Activated T-cell treated with anti-CD3 and anti-CD28 coated beads, Interleukin-2, amount 50 U/mL, for 72 hours (primary cell): ENCODE results near the gene TSPO. TPM values are rescaled to one million over a fixed set of nuclear protein-coding genes. Genes with fewer than 3 reads are reported as not detected.
"Not testable (repeated sequence)": the region's sequence is repeated elsewhere in the genome, so short reads cannot be mapped to it uniquely, and the experiment has no call there.

ENCODE experiments used
- ATAC-seq, 2 donors: fragments of 150-1000 bp; cut with Tn5 transposase; replicated peaks in 1 of 2; 2 replicates each; pipeline ENCODE4 v1.10.0; 2021; ENCODE audit warnings: moderate library complexity in 2 of 2, mild to moderate bottlenecking in 1 of 2
- DNase-seq, 2 donors: peaks; one replicate each; pipeline ENCODE4 v3.0.0; 2021 to 2022; ENCODE audit warnings: mixed read lengths in 1 of 2
- H3K27ac Mint-ChIP-seq: one replicate; pipeline ENCODE4 v1.8.0; 2022; ENCODE audit warnings: mild to moderate bottlenecking, moderate library complexity, mixed read lengths
- H3K27me3 Mint-ChIP-seq: one replicate; pipeline ENCODE4 v1.8.0; 2022; ENCODE audit warnings: low read depth, mixed read lengths
- H3K36me3 Mint-ChIP-seq, 2 donors: one replicate each; pipeline ENCODE4 v1.8.0; 2022; ENCODE audit warnings: mixed read lengths in 2 of 2, mild to moderate bottlenecking in 1 of 2; ENCODE audit not compliant: insufficient read depth in 2 of 2
- H3K4me1 Mint-ChIP-seq: one replicate; pipeline ENCODE4 v1.8.0; 2022; ENCODE audit warnings: low read depth, mixed read lengths
- H3K4me3 Mint-ChIP-seq, 2 donors: one replicate each; pipeline ENCODE4 v1.8.0; 2022; ENCODE audit warnings: mild to moderate bottlenecking in 2 of 2, mixed read lengths in 2 of 2, moderate library complexity in 2 of 2
- H3K9me3 Mint-ChIP-seq, 2 donors: one replicate each; pipeline ENCODE4 v1.8.0; 2022; ENCODE audit warnings: mixed read lengths in 2 of 2
- total RNA-seq, 2 donors: library from RNA; stranded (reverse); gene quantifications; one replicate each; pipeline ENCODE4 v1.2.3, GENCODE V29; 2022

The TSPO gene
- total RNA-seq = 10 to 100 TPM; 61.5 to 93.8 TPM

- Mint-ChIP-seq H3K36me3 (peaks cover 0 to 1% of the 10 kb centered on the region in 2 donors), H3K9me3 (no peaks in the 10 kb centered on the region), H3K4me3 (peak within 1 kb of the TSS; percentile 86 to 96), H3K4me1 (peaks cover 43% of the 10 kb centered on the region), H3K27ac (peak within 1 kb of the TSS; percentile 91), H3K27me3 (no peaks in the 10 kb centered on the region)
- peak; percentile 76 to 80 for ATAC-seq
- peak; percentile 66 to 78 for DNase-seq
Measured at GRCh38 chr22:43151251-43152002, at the start of gene TSPO. Gene TSPO (plus strand): TSS chr22:43151559. CDS start chr22:43159239, 7,680 bp downstream.

- ATAC-seq (peak; percentile 76 to 77), DNase-seq (peak; percentile 28 to 31)
- H3K27ac Mint-ChIP-seq = peak overlapping the region; percentile 19
Measured at GRCh38 chr22:43104056-43104625, 47.2 kb upstream of the TSPO start.

DNA sequence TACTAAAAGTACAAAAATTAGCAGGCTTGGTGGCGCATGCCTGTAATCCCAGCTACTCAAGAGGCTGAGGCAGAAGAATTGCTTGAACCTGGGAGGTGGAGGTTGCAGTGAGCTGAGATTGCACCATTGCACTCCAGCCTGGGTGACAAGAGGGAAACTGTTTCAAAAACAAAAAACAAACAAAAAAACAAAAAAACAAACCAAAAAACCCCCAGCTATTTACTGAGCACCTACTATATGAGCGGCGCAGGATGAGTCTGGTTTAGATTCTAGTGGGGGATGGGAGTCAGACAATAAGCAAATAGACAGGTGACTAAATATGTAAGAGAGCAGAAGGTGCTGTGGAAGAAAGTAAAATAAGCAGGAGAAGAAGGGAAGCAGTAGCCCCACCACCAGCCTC, 46.4 kb upstream of the TSPO start:
- H3K4me3 Mint-ChIP-seq, ATAC-seq, H3K27ac Mint-ChIP-seq, H3K27me3 Mint-ChIP-seq, H3K36me3 Mint-ChIP-seq, DNase-seq, H3K9me3 Mint-ChIP-seq: not testable (repeated sequence)
- H3K4me1 Mint-ChIP-seq = peaks cover 26% of the 10 kb centered on the region

More at GRCh38 chr22:43104056-43104625, 47.2 kb upstream of the TSPO start:
- Mint-ChIP-seq H3K4me1 (peaks cover 29% of the 10 kb centered on the region), H3K4me3 (peak overlapping the region; percentile 31 to 51)
- not testable (repeated sequence) for H3K36me3 Mint-ChIP-seq, H3K27me3 Mint-ChIP-seq, H3K9me3 Mint-ChIP-seq

- no peak overlapping the region for H3K27ac Mint-ChIP-seq
- DNase-seq (no peak), ATAC-seq (no peak)
- H3K4me1 Mint-ChIP-seq = peaks cover 19% of the 10 kb centered on the region
- no peaks in the 10 kb centered on the region for H3K9me3 Mint-ChIP-seq
- H3K27me3 Mint-ChIP-seq = no peaks in the 10 kb centered on the region
- H3K36me3 Mint-ChIP-seq = no peaks in the 10 kb centered on the region
- no peak overlapping the region for H3K4me3 Mint-ChIP-seq
Measured at GRCh38 chr22:43106302-43106701, 45.1 kb upstream of the TSPO start.

DNA sequence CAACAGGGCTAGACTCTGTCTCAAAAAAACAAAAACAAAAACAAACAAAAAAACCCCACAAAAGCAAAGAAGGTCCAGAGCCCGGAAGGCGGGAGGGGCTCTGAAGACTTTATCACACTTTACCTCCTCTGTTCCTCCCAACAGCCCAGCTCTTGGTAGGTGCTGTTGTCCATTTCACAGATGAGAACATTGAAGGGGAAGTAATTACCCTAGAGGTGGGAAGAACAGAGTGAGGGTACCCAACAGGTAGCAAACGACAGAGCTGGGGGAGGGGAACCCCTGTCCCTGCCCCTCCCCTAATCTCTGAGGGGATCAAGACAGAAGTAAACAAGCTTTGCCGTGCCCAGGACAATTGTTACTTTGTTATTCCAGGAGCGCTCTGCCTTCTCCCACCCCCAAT, 41.8 kb upstream of the TSPO start:
- Mint-ChIP-seq H3K27me3 (no peaks in the 10 kb centered on the region), H3K36me3 (no peaks in the 10 kb centered on the region), H3K9me3 (no peaks in the 10 kb centered on the region), H3K4me1 (peaks cover 6% of the 10 kb centered on the region), H3K4me3 (peak overlapping the region; percentile 18 to 45), H3K27ac (no peak overlapping the region)
- DNase-seq (no peak), ATAC-seq (no peak)

DNA sequence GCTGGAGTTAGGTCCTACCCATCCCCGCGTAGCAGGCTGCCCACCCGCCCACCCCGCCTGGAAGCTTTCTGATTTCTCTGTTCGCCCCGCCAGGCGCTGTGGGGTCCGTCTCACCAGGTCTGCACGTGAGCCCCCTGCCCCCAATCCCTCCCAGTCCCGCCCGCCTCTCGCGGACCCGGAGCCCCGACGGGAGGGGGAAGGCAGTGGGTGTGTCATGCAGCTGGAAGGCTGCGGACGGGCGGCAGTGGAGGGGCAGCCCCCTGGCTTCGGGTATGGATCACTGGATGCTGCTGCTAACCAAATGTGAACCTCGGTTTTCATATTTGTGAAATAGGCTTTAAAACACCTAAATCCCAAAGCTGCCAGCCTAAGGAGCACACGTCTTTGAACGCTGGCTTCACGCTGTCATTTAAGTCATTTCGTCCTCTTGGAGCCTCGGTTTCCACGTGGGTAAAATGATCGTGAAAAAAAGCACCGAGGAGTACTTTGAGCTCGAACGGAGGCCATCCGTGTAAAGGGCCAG, 41.4 kb upstream of the TSPO start:
- no peaks in the 10 kb centered on the region for H3K36me3 Mint-ChIP-seq
- no peak overlapping the region for H3K27ac Mint-ChIP-seq
- DNase-seq = no peak
- H3K27me3 Mint-ChIP-seq = no peaks in the 10 kb centered on the region
- peak overlapping the region; percentile 77 to 81 for H3K4me3 Mint-ChIP-seq
- ATAC-seq = no peak
- H3K4me1 Mint-ChIP-seq = peaks cover 1% of the 10 kb centered on the region
- no peaks in the 10 kb centered on the region for H3K9me3 Mint-ChIP-seq

GRCh38 chr22:43110444-43110926, 40.9 kb upstream of the TSPO start, which contains the start of gene BIK:
Gene BIK (plus strand): TSS chr22:43110750. CDS start chr22:43124023, 13,273 bp downstream.
- DNase-seq = peak; percentile 47 to 52
- Mint-ChIP-seq H3K9me3 (no peaks in the 10 kb centered on the region), H3K27ac (no peak within 1 kb of the TSS), H3K36me3 (no peaks in the 10 kb centered on the region), H3K4me1 (no peaks in the 10 kb centered on the region), H3K4me3 (peak within 1 kb of the TSS; percentile 81 to 88), H3K27me3 (no peaks in the 10 kb centered on the region)
- peak; percentile 70 to 74 for ATAC-seq

DNA sequence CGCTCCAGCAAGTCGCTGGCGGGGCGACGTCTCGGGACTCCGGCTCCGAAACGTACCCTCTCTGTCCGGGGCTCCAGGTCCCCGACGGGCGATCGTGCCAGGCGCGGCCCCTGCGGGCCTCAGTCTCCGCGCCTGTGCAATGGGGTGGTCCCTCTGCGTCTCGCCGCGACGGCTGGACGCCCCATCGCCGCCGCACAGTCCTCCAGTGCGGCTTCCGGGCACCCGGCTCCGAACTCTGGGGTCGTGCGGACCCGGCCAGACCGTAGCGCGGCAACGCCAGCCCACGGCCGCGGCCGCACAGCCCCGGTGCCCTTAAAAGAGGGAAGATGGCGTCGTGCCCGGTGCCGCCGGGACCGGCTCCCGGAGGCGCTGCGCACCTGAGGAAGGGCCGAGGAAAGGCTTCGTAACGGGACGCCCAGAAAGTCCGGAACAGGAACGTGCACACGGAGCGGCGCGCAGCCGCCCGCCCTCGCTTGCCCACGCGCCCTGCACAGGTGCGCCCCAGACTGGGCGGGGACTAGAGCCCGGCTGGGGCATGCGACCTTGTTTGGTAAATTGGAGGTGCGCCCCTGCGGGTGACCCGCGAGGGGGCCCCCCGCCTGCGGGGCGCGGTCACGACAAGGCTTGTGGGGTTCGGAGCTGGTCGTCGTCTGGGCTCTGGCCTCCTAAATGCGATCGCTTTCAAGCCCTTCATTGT, 40.3 kb upstream of the TSPO start:
- Mint-ChIP-seq H3K27ac (no peak overlapping the region), H3K4me1 (no peaks in the 10 kb centered on the region), H3K4me3 (peak overlapping the region; percentile 80 to 88), H3K36me3 (no peaks in the 10 kb centered on the region), H3K9me3 (no peaks in the 10 kb centered on the region), H3K27me3 (no peaks in the 10 kb centered on the region)
- peak; percentile 50 to 52 for DNase-seq
- peak; percentile 78 to 79 for ATAC-seq

GRCh38 chr22:43113526-43114251, 37.7 kb upstream of the TSPO start:
- no peak for DNase-seq
- H3K27ac Mint-ChIP-seq = no peak overlapping the region
- H3K4me3 Mint-ChIP-seq = no peak overlapping the region
- ATAC-seq = no peak
- no peaks in the 10 kb centered on the region for H3K9me3 Mint-ChIP-seq
- no peaks in the 10 kb centered on the region for H3K4me1 Mint-ChIP-seq
- H3K27me3 Mint-ChIP-seq = no peaks in the 10 kb centered on the region
- no peaks in the 10 kb centered on the region for H3K36me3 Mint-ChIP-seq

- no peak for DNase-seq
- Mint-ChIP-seq H3K4me1 (no peaks in the 10 kb centered on the region), H3K36me3 (no peaks in the 10 kb centered on the region), H3K4me3 (no peak overlapping the region), H3K9me3 (no peaks in the 10 kb centered on the region), H3K27me3 (no peaks in the 10 kb centered on the region), H3K27ac (no peak overlapping the region)
- no peak for ATAC-seq
Measured at GRCh38 chr22:43114958-43115357, 36.4 kb upstream of the TSPO start.

DNA sequence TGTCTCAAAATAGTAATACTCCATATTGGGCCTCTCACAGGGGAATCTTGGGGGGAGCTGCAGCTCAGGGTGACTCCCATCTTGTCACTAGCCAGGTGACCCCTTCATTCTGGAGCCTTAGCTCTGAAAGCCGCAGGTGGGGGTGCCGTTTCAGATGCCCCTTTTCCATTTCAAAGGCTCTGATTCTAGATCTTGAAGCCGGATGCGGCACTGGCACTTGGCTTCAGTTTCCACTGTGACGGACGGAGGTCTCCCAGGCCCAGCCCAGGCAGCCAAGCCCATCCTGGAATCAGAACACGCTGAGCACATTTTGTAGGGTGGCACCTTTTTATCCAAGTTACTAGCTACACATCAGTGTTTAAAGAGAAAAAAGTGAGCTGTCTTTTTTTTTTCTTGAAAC, 34.4 kb upstream of the TSPO start:
- H3K4me3 Mint-ChIP-seq = no peak overlapping the region
- DNase-seq = no peak
- H3K4me1 Mint-ChIP-seq = no peaks in the 10 kb centered on the region
- H3K27ac Mint-ChIP-seq = no peak overlapping the region
- H3K27me3 Mint-ChIP-seq = no peaks in the 10 kb centered on the region
- no peaks in the 10 kb centered on the region for H3K36me3 Mint-ChIP-seq
- no peaks in the 10 kb centered on the region for H3K9me3 Mint-ChIP-seq
- ATAC-seq = no peak

GRCh38 chr22:43118024-43118849, 33.1 kb upstream of the TSPO start:
- H3K4me3 Mint-ChIP-seq = no peak overlapping the region
- DNase-seq (no peak), ATAC-seq (no peak)
- no peaks in the 10 kb centered on the region for H3K27me3 Mint-ChIP-seq
- H3K4me1 Mint-ChIP-seq = no peaks in the 10 kb centered on the region
- H3K36me3 Mint-ChIP-seq = no peaks in the 10 kb centered on the region
- H3K27ac Mint-ChIP-seq = no peak overlapping the region
- no peaks in the 10 kb centered on the region for H3K9me3 Mint-ChIP-seq
